Stimulated activated memory B cell treated with anti-CD40 and anti-IgM and Interleukin-4, amounts not matched to agents 10 μg/mL and 1 μg/mL and 100 μg/mL, for 72 hours (primary cell): ENCODE measurements around the gene NELL2.
"Not testable (repeated sequence)": the region's sequence is repeated elsewhere in the genome, so short reads cannot be mapped to it uniquely, and the experiment has no call there.

Source experiments
- ATAC-seq: fragments of 150-1000 bp; cut with Tn5 transposase; 2 replicates; pipeline ENCODE4 v1.10.0; 2021
- H3K27ac Mint-ChIP-seq: one replicate; pipeline ENCODE4 v1.8.0; 2022; ENCODE audit warnings: mild to moderate bottlenecking, mixed read lengths
- H3K27me3 Mint-ChIP-seq: one replicate; pipeline ENCODE4 v1.8.0; 2022; ENCODE audit warnings: mixed read lengths
- H3K36me3 Mint-ChIP-seq: one replicate; pipeline ENCODE4 v1.8.0; 2022; ENCODE audit warnings: mixed read lengths
- H3K4me1 Mint-ChIP-seq: one replicate; pipeline ENCODE4 v1.8.0; 2022; ENCODE audit warnings: mixed read lengths
- H3K4me3 Mint-ChIP-seq: one replicate; pipeline ENCODE4 v1.8.0; 2022; ENCODE audit warnings: mild to moderate bottlenecking, moderate library complexity, mixed read lengths
- H3K9me3 Mint-ChIP-seq: one replicate; pipeline ENCODE4 v1.8.0; 2022; ENCODE audit warnings: mixed read lengths

Gene NELL2

GRCh38 chr12:44875954-44876543, at the start of gene NELL2:
NELL2 (minus strand) TSS chr12:44876315; CDS start chr12:44875869, 446 bp downstream.
- Mint-ChIP-seq H3K9me3 (peaks cover 13% of the 10 kb centered on the region), H3K4me1 (peaks cover 24% of the 10 kb centered on the region), H3K4me3 (peak within 1 kb of the TSS; percentile 81), H3K36me3 (no peaks in the 10 kb centered on the region), H3K27me3 (peaks cover 58% of the 10 kb centered on the region), H3K27ac (peak within 1 kb of the TSS; percentile 34)
- ATAC-seq, result peak; percentile 50

- Mint-ChIP-seq H3K27me3 (peaks cover 9% of the 10 kb centered on the region), H3K4me1 (no peaks in the 10 kb centered on the region), H3K36me3 (no peaks in the 10 kb centered on the region), H3K27ac (no peak overlapping the region), H3K9me3 (no peaks in the 10 kb centered on the region), H3K4me3 (no peak overlapping the region)
- ATAC-seq, result no peak
Observed at GRCh38 chr12:44921736-44922135, 45.6 kb upstream of the NELL2 start.

DNA sequence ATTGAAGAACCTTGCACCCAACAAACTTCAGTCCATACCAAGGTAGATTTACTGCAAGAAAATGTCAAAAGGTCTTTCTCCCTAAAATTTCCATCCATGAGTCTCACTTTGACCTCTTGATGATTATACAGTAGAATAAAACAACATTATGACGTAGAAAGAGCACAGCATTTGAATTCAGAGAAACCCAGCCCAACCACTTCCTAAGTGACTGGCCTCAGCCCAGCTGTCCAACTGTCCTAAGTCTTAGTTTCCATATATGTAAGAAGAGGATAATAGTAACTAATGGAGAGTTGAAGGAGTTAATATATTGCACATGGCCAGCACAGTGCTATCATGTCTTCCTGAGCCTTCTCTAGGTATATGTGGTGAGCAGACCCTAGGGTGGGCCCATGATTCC, 41.0 kb upstream of the NELL2 start:
- Mint-ChIP-seq H3K4me3 (no peak overlapping the region), H3K27ac (no peak overlapping the region), H3K36me3 (no peaks in the 10 kb centered on the region), H3K9me3 (no peaks in the 10 kb centered on the region), H3K27me3 (no peaks in the 10 kb centered on the region), H3K4me1 (peaks cover 6% of the 10 kb centered on the region)
- no peak for ATAC-seq

DNA sequence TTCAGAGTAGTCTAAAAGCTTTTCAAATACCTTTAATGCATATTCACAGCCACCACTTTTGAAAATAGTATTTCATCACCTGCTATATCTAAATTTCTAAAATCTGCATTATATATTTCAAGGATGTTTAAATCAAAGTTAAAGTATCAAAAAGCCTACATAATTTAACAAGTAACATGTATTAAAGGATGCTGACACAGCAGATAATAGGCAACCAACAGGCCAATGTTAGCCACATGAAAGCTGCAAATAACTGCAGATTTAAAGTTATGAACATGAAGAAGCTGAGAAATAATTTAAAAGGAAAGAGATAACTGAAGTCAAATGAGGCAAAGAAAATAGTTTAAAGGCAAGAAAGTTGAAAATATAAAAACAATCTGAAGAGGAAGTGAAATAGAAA, 39.8 kb upstream of the NELL2 start:
- no peaks in the 10 kb centered on the region for H3K9me3 Mint-ChIP-seq
- no peak for ATAC-seq
- no peak overlapping the region for H3K27ac Mint-ChIP-seq
- peaks cover 6% of the 10 kb centered on the region for H3K4me1 Mint-ChIP-seq
- H3K36me3 Mint-ChIP-seq, result no peaks in the 10 kb centered on the region
- H3K27me3 Mint-ChIP-seq, result no peaks in the 10 kb centered on the region
- no peak overlapping the region for H3K4me3 Mint-ChIP-seq

GRCh38 chr12:44904321-44904720, 28.2 kb upstream of the NELL2 start:
- Mint-ChIP-seq H3K27me3 (peaks cover 16% of the 10 kb centered on the region), H3K27ac (no peak overlapping the region), H3K4me3 (no peak overlapping the region), H3K4me1 (no peaks in the 10 kb centered on the region), H3K36me3 (no peaks in the 10 kb centered on the region), H3K9me3 (peaks cover 6% of the 10 kb centered on the region)
- ATAC-seq, result no peak

- peaks cover 13% of the 10 kb centered on the region for H3K9me3 Mint-ChIP-seq
Observed at GRCh38 chr12:44898108-44898507, 22.0 kb upstream of the NELL2 start.

DNA sequence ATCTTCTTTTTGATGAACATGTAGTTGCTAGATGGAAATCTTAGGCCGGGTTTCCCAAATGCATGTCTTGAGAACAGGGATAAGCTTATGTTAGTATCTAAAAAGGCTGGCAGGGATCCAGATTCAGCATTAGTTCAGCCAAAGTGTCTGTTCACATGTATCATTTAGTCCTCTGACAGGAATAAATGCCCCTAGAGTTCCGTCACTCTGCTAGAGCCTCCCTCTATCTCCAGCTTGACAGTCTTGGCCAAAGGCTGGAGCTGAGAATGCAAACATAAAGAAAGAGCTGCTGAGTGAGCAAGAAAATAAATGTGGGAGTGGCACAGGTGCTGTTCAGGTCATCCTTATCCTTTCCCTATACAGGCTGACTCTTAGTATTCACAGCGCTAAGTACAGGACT, 13.8 kb upstream of the NELL2 start:
- H3K36me3 Mint-ChIP-seq, result no peaks in the 10 kb centered on the region
- no peak overlapping the region for H3K4me3 Mint-ChIP-seq
- ATAC-seq, result no peak
- no peak overlapping the region for H3K27ac Mint-ChIP-seq
- H3K9me3 Mint-ChIP-seq, result no peaks in the 10 kb centered on the region
- H3K4me1 Mint-ChIP-seq, result no peaks in the 10 kb centered on the region
- H3K27me3 Mint-ChIP-seq, result peaks cover 7% of the 10 kb centered on the region

More at GRCh38 chr12:44898108-44898507, 22.0 kb upstream of the NELL2 start:
- H3K27me3 Mint-ChIP-seq, result peaks cover 51% of the 10 kb centered on the region
- H3K4me3 Mint-ChIP-seq, ATAC-seq, H3K4me1 Mint-ChIP-seq, H3K36me3 Mint-ChIP-seq, H3K27ac Mint-ChIP-seq: not testable (repeated sequence)

GRCh38 chr12:44889162-44889561, 13.0 kb upstream of the NELL2 start:
- no peak for ATAC-seq
- Mint-ChIP-seq H3K4me1 (no peaks in the 10 kb centered on the region), H3K9me3 (no peaks in the 10 kb centered on the region), H3K4me3 (no peak overlapping the region), H3K27me3 (peaks cover 7% of the 10 kb centered on the region), H3K36me3 (no peaks in the 10 kb centered on the region), H3K27ac (no peak overlapping the region)

GRCh38 chr12:44885902-44886301, 9.8 kb upstream of the NELL2 start:
- Mint-ChIP-seq H3K36me3 (no peaks in the 10 kb centered on the region), H3K27ac (no peak overlapping the region), H3K9me3 (peaks cover 7% of the 10 kb centered on the region), H3K27me3 (no peaks in the 10 kb centered on the region), H3K4me3 (no peak overlapping the region), H3K4me1 (no peaks in the 10 kb centered on the region)
- ATAC-seq, result no peak

- Mint-ChIP-seq H3K36me3 (no peaks in the 10 kb centered on the region), H3K4me3 (no peak overlapping the region), H3K27ac (no peak overlapping the region), H3K9me3 (peaks cover 20% of the 10 kb centered on the region), H3K4me1 (peaks cover 10% of the 10 kb centered on the region), H3K27me3 (peaks cover 31% of the 10 kb centered on the region)
- ATAC-seq, result no peak
Observed at GRCh38 chr12:44881197-44881596, 5.1 kb upstream of the NELL2 start.

GRCh38 chr12:44876544-44877410, 662 bp upstream of the NELL2 start:
- peak overlapping the region; percentile 81 for H3K4me3 Mint-ChIP-seq
- ATAC-seq, result peak; percentile 58
- H3K27me3 Mint-ChIP-seq, result peaks cover 50% of the 10 kb centered on the region
- H3K4me1 Mint-ChIP-seq, result peaks cover 24% of the 10 kb centered on the region
- no peaks in the 10 kb centered on the region for H3K36me3 Mint-ChIP-seq
- peaks cover 20% of the 10 kb centered on the region for H3K9me3 Mint-ChIP-seq
- H3K27ac Mint-ChIP-seq, result no peak overlapping the region

DNA sequence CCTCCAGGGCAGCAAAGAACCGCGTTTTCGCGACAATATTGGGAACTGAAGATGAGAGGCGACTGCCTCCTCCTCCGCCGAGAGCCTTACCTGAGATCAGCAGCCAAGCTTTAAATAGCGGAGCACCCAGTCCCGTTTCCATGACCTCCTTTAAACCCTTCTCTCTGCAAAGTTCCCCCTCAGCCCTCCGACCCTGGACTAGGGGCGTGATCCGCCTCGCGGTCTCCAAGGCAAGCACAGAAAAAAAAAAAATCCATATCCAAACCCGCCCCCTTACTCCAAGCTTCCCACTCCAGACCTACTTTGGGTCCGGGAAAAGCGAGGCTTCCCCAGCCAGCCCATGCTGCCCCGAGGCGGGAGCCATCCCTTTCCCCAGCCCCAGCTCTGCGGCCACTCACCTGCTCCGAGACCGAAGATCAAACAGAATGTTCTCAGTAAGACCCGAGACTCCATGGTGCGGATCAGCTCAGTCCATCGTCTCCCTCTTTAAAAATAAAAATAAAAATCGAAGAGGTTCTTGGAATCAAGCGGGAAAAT, 630 bp downstream of the NELL2 start:
- ATAC-seq, result peak; percentile 58
- Mint-ChIP-seq H3K27me3 (peaks cover 60% of the 10 kb centered on the region), H3K27ac (peak overlapping the region; percentile 34), H3K4me3 (peak overlapping the region; percentile 81), H3K36me3 (no peaks in the 10 kb centered on the region), H3K4me1 (peaks cover 24% of the 10 kb centered on the region), H3K9me3 (peaks cover 19% of the 10 kb centered on the region)

GRCh38 chr12:44874981-44875416, 1.1 kb downstream of the NELL2 start:
- peak overlapping the region; percentile 81 for H3K4me3 Mint-ChIP-seq
- peak; percentile 56 for ATAC-seq
- H3K27ac Mint-ChIP-seq, result no peak overlapping the region
- peaks cover 24% of the 10 kb centered on the region for H3K4me1 Mint-ChIP-seq
- no peaks in the 10 kb centered on the region for H3K36me3 Mint-ChIP-seq
- H3K9me3 Mint-ChIP-seq, result peaks cover 15% of the 10 kb centered on the region
- peaks cover 60% of the 10 kb centered on the region for H3K27me3 Mint-ChIP-seq

GRCh38 chr12:44873898-44874297, 2.2 kb downstream of the NELL2 start:
- Mint-ChIP-seq H3K9me3 (peaks cover 7% of the 10 kb centered on the region), H3K4me3 (no peak overlapping the region), H3K27me3 (peaks cover 51% of the 10 kb centered on the region), H3K36me3 (no peaks in the 10 kb centered on the region), H3K4me1 (peaks cover 24% of the 10 kb centered on the region), H3K27ac (no peak overlapping the region)
- no peak for ATAC-seq

DNA sequence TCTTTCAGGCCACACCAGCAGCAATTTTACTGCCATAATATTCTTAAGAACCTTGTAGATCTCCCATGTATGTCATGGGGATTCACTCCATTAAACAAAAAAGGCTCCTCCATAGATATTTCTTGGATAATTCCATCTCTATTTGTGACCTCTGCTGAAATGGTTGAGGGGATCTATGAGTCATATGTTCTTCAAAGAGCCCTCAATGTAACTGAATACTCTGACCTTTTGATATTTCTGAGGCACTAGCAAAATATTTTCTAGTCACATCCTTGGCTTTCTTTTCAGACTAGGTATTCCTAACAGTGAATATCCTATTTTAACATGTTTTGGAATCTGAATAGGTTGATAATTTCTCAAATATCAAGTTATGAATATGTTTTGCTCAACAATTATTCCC, 6.6 kb downstream of the NELL2 start:
- no peak overlapping the region for H3K27ac Mint-ChIP-seq
- H3K27me3 Mint-ChIP-seq, result peaks cover 24% of the 10 kb centered on the region
- H3K36me3 Mint-ChIP-seq, result peaks cover 5% of the 10 kb centered on the region
- H3K9me3 Mint-ChIP-seq, result peaks cover 11% of the 10 kb centered on the region
- ATAC-seq, result no peak
- no peak overlapping the region for H3K4me3 Mint-ChIP-seq
- no peaks in the 10 kb centered on the region for H3K4me1 Mint-ChIP-seq

- no peak overlapping the region for H3K27ac Mint-ChIP-seq
- peaks cover 5% of the 10 kb centered on the region for H3K36me3 Mint-ChIP-seq
- H3K4me3 Mint-ChIP-seq, result no peak overlapping the region
- ATAC-seq, result no peak
- peaks cover 21% of the 10 kb centered on the region for H3K9me3 Mint-ChIP-seq
- no peaks in the 10 kb centered on the region for H3K4me1 Mint-ChIP-seq
- peaks cover 32% of the 10 kb centered on the region for H3K27me3 Mint-ChIP-seq
Observed at GRCh38 chr12:44863867-44864266, 12.2 kb downstream of the NELL2 start.
